Bronchial smooth muscle cell (primary cell): ENCODE results near the gene LRATD1. TPM values are rescaled to one million over a fixed set of nuclear protein-coding genes. Genes with fewer than 3 reads are reported as not detected.

ENCODE experiments used
- total RNA-seq: library from RNA; depleted of rRNA; stranded (reverse); fragments of >200 nt; gene quantifications from 2 replicates; pipeline ENCODE4 v1.2.1, GENCODE V29; 2014

LRATD1 gene
- total RNA-seq = under 0.01 TPM in 1 of 2 replicates, not detected in the other

GRCh38 chr2:14632133-14632936 lies at the start of gene LRATD1:
Gene LRATD1 (plus strand): TSS chr2:14632717. CDS start chr2:14633980, 1,263 bp downstream.

